AG04450 (cell line): ENCODE results near the gene FPGS. TPM values are rescaled to one million over a fixed set of nuclear protein-coding genes. Genes with fewer than 3 reads are reported as not detected.
A peak's percentile ranks its signal among the peaks of the same experiment; 100 is the strongest.
"Not testable (repeated sequence)": the region's sequence is repeated elsewhere in the genome, so short reads cannot be mapped to it uniquely, and the experiment has no call there.

Experiments used
- CTCF ChIA-PET: fragments of 300-600, 350-600 bp; formaldehyde crosslinking; extraction: SDS; loops from one replicate; lab custom pipeline; 2022; ENCODE audit warnings: antibody characterized with exemption, inconsistent platforms; lab: Charles Lee
- POLR2A ChIA-PET: fragments of 350-600 bp; formaldehyde crosslinking; extraction: SDS; loops from one replicate; lab custom pipeline; 2021; ENCODE audit warnings: antibody characterized with exemption, inconsistent platforms; lab: Yijun Ruan, JAX
- DNase-seq: peaks from one replicate; pipeline ENCODE4 v3.0.0-alpha.2; 2011; ENCODE audit warnings: low read depth, low spot score
- H3K27ac ChIP-seq: one replicate; pipeline ENCODE4 v1.5.1; 2012; ENCODE audit warnings: low read depth, low read length, control low read depth
- H3K27me3 ChIP-seq: one replicate; pipeline ENCODE4 v1.6.0; 2012; ENCODE audit warnings: low read length; ENCODE audit not compliant: control insufficient read depth, insufficient read depth
- H3K4me3 ChIP-seq: 2 replicates; pipeline ENCODE4 v1.5.1; 2011; ENCODE audit warnings: mild to moderate bottlenecking, low read depth, low read length, control low read depth
- H3K9me3 ChIP-seq: 2 replicates; pipeline ENCODE4 v1.5.1; 2012; ENCODE audit warnings: low read length; ENCODE audit not compliant: control insufficient read depth, insufficient read depth
- CTCF ChIP-seq: IDR thresholded peaks from 2 replicates; pipeline ENCODE4 v1.5.1; 2011; ENCODE audit warnings: low read depth, low read length, control low read depth, inconsistent platforms
- polyA plus RNA-seq: library from polyadenylated mRNA; depleted of rRNA; stranded (reverse); fragments of >200 nt; gene quantifications from 2 replicates; pipeline ENCODE4 v1.2.3, GENCODE V29; 2011

FPGS gene
- polyA plus RNA-seq, 1 experiment: 24.8 TPM

GRCh38 chr9:127835991-127836516 is 33.4 kb downstream of the FPGS start:
- peak; percentile 36 for DNase-seq
- no peaks in the 10 kb centered on the region for H3K27me3 ChIP-seq
- H3K27ac ChIP-seq: peak overlapping the region; percentile 91
- 0 out of 2 replicates have a peak overlapping the region, but pooled peaks have one; percentile 7 for H3K4me3 ChIP-seq
- no peak for TF ChIP-seq CTCF
- POLR2A ChIA-PET: interaction anchor here (0.6 to 1.3 kb wide), 3 partner anchors 11 to 18 kb away, joined by 3 to 9 read pairs (median 3); partner anchors contain the start of gene ENG
- CTCF ChIA-PET: interaction anchor here (1.4 kb wide), 1 partner anchor 51 kb away, joined by 3 read pairs; no protein-coding TSS in a partner anchor
- no peaks in the 10 kb centered on the region for H3K9me3 ChIP-seq

GRCh38 chr9:127836561-127836960 is 33.9 kb downstream of the FPGS start:
- CTCF ChIA-PET: interaction anchor here (0.6 to 1.4 kb wide), 3 partner anchors 33 to 52 kb away, joined by 3 to 5 read pairs (median 3); partner anchors contain the start of gene CDK9
- DNase-seq, H3K27me3 ChIP-seq, H3K9me3 ChIP-seq, H3K4me3 ChIP-seq: not testable (repeated sequence)
- POLR2A ChIA-PET: interaction anchor here (0.6 to 1.3 kb wide), 2 partner anchors 17 to 18 kb away, joined by 3 to 9 read pairs; partner anchors contain the start of gene ENG
- H3K27ac ChIP-seq: peak overlapping the region; percentile 91

- DNase-seq: no peak
- no peak overlapping the region for H3K4me3 ChIP-seq
- ChIA-PET CTCF (interaction anchor here (0.6 to 1.1 kb wide), 3 partner anchors 13 to 52 kb away, joined by 3 to 5 read pairs (median 4); partner anchors contain the start of gene CDK9), POLR2A (interaction anchor here (0.6 to 1.8 kb wide), 3 partner anchors 8 to 19 kb away, joined by 3 to 10 read pairs (median 4); partner anchors contain the start of gene ENG)
- TF ChIP-seq CTCF: no peak
- H3K27me3 ChIP-seq: no peaks in the 10 kb centered on the region
- peak overlapping the region; percentile 75 for H3K27ac ChIP-seq
- H3K9me3 ChIP-seq: no peaks in the 10 kb centered on the region
Observed at GRCh38 chr9:127837346-127837745, 34.7 kb downstream of the FPGS start.

- Histone ChIP-seq H3K27ac (peak overlapping the region; percentile 92), H3K4me3 (peak overlapping the region; percentile 20), H3K9me3 (no peaks in the 10 kb centered on the region), H3K27me3 (no peaks in the 10 kb centered on the region)
- DNase-seq: peak; percentile 65
- no peak for TF ChIP-seq CTCF
- POLR2A ChIA-PET: interaction anchor here (0.5 to 1.8 kb wide), 3 partner anchors 14 to 26 kb away, joined by 5 to 10 read pairs (median 6); partner anchors contain the start of gene ENG
- CTCF ChIA-PET: interaction anchor here (0.6 to 1.1 kb wide), 3 partner anchors 14 to 116 kb away, joined by 3 to 4 read pairs (median 3); no protein-coding TSS in a partner anchor
Observed at GRCh38 chr9:127838375-127839078, 35.8 kb downstream of the FPGS start.

- ChIA-PET CTCF (interaction anchor here (0.6 to 1.8 kb wide), 3 partner anchors 17 to 257 kb away, joined by 3 to 6 read pairs (median 5); no protein-coding TSS in a partner anchor), POLR2A (no interaction called here)
- DNase-seq: no peak
- Histone ChIP-seq H3K9me3 (peaks cover 1% of the 10 kb centered on the region; the same call in 1 of the 2 replicates), H3K27ac (no peak overlapping the region), H3K27me3 (no peaks in the 10 kb centered on the region), H3K4me3 (no peak overlapping the region)
- TF ChIP-seq CTCF: no peak
Observed at GRCh38 chr9:127841087-127841835, 38.6 kb downstream of the FPGS start.
